A549 (cell line): ENCODE data around the gene TRAF3.

Experiments
- BHLHE40 ChIP-seq: IDR thresholded peaks from 2 replicates; pipeline ENCODE4 v1.6.1; 2012; ENCODE audit warnings: low read depth, low read length, inconsistent platforms
- FOSL2 ChIP-seq, 2 experiments: fragments of 450-650 bp in 1 of 2; fragments of >200 bp in 1 of 2; sonication (Bioruptor Twin) in 1 of 2; formaldehyde crosslinking; IDR thresholded peaks; 2 replicates each; pipeline versions ENCODE4 v1.5.0 to v1.6.1; 2016 to 2020; ENCODE audit warnings: mild to moderate bottlenecking in 1 of 2, moderate library complexity in 1 of 2
- KDM1A ChIP-seq: fragments of 200-600 bp; sonication (generic); IDR thresholded peaks from 2 replicates; pipeline ENCODE4 v1.6.1; 2016; ENCODE audit warnings: low read depth, mild to moderate bottlenecking
- MAFK ChIP-seq: fragments of 450-650 bp; IDR thresholded peaks from 2 replicates; pipeline ENCODE4 v1.6.1; 2014; ENCODE audit not compliant: partially characterized antibody
- MAZ ChIP-seq: fragments of 150-350 bp; IDR thresholded peaks from 2 replicates; pipeline ENCODE4 v1.6.1; 2014; ENCODE audit warnings: antibody characterized with exemption, low read depth, low read length, borderline replicate concordance
- NFE2L2 ChIP-seq: fragments of 150-350 bp; conservative IDR thresholded peaks from 2 replicates; pipeline ENCODE4 v1.6.1; 2014; ENCODE audit warnings: low read length
- POLR2A ChIP-seq: IDR thresholded peaks from 2 replicates; pipeline ENCODE4 v1.6.1; 2012; ENCODE audit warnings: mild to moderate bottlenecking, low read length
- TF ChIP-seq, protein P1 (sequence below): fragments of >200 bp; sonication (Bioruptor Twin); formaldehyde crosslinking; IDR thresholded peaks from 3 replicates; pipeline ENCODE4 v1.5.1; 2016
- TF ChIP-seq, protein P2 (sequence below): fragments of 200-600 bp; sonication (generic); IDR thresholded peaks from 2 replicates; pipeline ENCODE4 v1.6.1; 2016; ENCODE audit warnings: antibody characterized with exemption, mild to moderate bottlenecking, moderate library complexity
- TF ChIP-seq, protein P3 (sequence below): IDR thresholded peaks from 2 replicates; pipeline ENCODE4 v1.6.1; 2012

DNA sequence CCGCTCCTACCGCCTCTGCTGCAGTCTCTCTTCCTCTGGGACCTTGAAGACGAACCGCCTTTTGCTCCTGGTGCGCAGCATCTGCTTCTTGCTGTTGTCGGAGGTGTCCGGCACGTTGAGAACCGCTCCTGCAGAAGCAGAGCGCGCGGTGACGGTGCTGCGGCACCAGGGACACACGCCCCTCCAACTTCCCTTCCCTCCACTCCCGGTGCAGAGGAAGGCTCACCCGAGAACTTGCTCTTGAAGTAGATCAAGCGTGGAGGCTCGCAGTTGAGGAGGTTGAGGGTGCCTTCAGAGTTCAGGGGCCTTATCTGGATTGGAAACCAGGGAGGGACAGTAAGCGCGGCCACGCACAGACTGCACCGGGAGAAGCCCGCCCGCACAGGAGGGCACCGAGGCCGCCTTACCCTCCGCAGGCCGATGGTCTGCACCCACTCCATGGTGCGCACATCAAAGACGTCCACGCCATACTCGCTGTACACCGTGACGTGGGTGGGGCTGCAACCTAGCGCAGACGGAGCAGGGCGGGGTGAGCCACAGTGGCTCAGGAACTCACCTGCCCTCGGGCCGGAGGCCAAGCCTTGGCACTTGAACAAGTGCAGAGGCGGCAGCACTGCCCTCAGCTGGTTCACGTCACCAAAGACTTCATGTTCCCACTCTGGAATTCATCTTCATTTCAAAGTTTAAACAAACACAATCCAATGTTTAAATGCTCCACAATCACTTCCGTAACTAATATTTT lies 162.7 kb downstream of the TRAF3 start:
- TF ChIP-seq, protein P1, sequence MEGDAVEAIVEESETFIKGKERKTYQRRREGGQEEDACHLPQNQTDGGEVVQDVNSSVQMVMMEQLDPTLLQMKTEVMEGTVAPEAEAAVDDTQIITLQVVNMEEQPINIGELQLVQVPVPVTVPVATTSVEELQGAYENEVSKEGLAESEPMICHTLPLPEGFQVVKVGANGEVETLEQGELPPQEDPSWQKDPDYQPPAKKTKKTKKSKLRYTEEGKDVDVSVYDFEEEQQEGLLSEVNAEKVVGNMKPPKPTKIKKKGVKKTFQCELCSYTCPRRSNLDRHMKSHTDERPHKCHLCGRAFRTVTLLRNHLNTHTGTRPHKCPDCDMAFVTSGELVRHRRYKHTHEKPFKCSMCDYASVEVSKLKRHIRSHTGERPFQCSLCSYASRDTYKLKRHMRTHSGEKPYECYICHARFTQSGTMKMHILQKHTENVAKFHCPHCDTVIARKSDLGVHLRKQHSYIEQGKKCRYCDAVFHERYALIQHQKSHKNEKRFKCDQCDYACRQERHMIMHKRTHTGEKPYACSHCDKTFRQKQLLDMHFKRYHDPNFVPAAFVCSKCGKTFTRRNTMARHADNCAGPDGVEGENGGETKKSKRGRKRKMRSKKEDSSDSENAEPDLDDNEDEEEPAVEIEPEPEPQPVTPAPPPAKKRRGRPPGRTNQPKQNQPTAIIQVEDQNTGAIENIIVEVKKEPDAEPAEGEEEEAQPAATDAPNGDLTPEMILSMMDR, result no peak
- TF ChIP-seq, protein P2, sequence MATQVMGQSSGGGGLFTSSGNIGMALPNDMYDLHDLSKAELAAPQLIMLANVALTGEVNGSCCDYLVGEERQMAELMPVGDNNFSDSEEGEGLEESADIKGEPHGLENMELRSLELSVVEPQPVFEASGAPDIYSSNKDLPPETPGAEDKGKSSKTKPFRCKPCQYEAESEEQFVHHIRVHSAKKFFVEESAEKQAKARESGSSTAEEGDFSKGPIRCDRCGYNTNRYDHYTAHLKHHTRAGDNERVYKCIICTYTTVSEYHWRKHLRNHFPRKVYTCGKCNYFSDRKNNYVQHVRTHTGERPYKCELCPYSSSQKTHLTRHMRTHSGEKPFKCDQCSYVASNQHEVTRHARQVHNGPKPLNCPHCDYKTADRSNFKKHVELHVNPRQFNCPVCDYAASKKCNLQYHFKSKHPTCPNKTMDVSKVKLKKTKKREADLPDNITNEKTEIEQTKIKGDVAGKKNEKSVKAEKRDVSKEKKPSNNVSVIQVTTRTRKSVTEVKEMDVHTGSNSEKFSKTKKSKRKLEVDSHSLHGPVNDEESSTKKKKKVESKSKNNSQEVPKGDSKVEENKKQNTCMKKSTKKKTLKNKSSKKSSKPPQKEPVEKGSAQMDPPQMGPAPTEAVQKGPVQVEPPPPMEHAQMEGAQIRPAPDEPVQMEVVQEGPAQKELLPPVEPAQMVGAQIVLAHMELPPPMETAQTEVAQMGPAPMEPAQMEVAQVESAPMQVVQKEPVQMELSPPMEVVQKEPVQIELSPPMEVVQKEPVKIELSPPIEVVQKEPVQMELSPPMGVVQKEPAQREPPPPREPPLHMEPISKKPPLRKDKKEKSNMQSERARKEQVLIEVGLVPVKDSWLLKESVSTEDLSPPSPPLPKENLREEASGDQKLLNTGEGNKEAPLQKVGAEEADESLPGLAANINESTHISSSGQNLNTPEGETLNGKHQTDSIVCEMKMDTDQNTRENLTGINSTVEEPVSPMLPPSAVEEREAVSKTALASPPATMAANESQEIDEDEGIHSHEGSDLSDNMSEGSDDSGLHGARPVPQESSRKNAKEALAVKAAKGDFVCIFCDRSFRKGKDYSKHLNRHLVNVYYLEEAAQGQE, result no peak
- TF ChIP-seq KDM1A (no peak), POLR2A (no peak), FOSL2 (IDR thresholded peaks at IDR 0.05) (no peak), FOSL2 (CRISPR knock-in tag; IDR thresholded peaks at IDR 0.05) (no peak), MAZ (no peak), NFE2L2 (no peak), BHLHE40 (no peak), MAFK (no peak)
- TF ChIP-seq, protein P3, sequence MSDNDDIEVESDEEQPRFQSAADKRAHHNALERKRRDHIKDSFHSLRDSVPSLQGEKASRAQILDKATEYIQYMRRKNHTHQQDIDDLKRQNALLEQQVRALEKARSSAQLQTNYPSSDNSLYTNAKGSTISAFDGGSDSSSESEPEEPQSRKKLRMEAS, result no peak
